Activated CD8-positive, alpha-beta memory T cell treated with anti-CD3 and anti-CD28 coated beads, Interleukin-2, amount 50 U/mL, for 1 hour (primary cell): ENCODE results near the gene CILP2.
A peak's percentile ranks its signal among the peaks of the same experiment; 100 is the strongest.

Source experiments
- DNase-seq: peaks from one replicate; pipeline ENCODE4 v3.0.0-alpha.2; 2020; ENCODE audit errors: extremely low read depth

Gene CILP2

DNA sequence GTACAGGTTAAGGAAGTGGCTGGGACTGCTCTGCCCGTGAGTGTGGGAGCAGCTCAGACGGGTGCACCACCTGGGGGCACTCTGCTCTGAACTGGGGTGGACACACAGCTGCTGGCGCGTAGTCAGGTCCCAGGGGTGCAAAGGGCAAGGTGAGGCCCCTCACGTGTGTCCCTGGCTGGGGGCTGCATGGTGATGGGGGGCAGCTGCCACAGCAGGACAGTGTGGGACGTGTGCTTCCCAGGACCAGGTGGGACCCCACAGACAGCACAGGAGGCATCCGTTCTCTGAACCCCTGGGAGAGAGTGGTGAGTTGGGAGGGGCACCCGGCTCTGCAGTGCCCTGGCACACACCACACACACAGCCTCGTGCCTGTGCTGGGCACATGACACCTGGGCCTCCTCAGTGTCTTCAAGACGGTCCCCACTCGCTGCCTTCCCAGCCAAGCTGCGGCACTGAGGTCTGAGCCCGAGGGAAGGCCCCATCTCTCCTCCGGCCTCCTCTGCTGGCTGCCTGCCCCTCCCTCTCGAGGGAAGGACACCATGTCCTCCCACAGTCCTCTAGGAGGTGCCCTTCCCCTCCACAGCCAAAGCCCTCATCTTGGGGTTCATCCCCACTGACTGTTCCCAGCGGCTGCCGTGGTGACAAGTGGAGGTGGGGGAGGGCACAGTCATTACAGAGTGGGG lies 24.7 kb downstream of the CILP2 start:
- no peak for DNase-seq

GRCh38 chr19:19563348-19563848 lies 25.3 kb downstream of the CILP2 start:
- DNase-seq: no peak

GRCh38 chr19:19566306-19566705 lies 28.2 kb downstream of the CILP2 start:
- DNase-seq: no peak

- DNase-seq: no peak
Measured at GRCh38 chr19:19567391-19567790, 29.3 kb downstream of the CILP2 start.

- DNase-seq: no peak
Measured at GRCh38 chr19:19568802-19569756, 31.0 kb downstream of the CILP2 start.

- no peak for DNase-seq
Measured at GRCh38 chr19:19570571-19570970, 32.5 kb downstream of the CILP2 start.

GRCh38 chr19:19571071-19571786 lies 33.2 kb downstream of the CILP2 start:
- DNase-seq: no peak

GRCh38 chr19:19575411-19575810 lies 37.3 kb downstream of the CILP2 start:
- DNase-seq: no peak

DNA sequence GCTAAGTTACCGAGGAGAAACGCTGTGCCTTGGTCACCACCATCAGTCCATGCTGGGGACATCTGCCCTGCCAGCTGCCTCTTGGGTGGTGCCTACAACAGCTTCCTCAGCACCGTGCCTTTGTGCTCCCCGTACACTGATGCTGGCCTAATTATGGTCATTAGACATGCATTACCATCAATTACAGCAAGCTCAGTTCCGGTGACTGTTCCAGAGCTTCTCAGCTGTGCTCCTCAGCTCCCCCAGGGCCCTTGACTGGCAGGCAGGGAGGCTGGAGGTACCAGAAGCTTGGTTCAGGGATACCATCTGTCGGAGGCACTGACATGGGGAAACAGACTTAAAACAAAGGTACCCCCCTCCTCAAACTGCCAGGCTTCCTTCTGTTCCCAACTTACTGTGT lies 40.2 kb downstream of the CILP2 start:
- DNase-seq: no peak

DNA sequence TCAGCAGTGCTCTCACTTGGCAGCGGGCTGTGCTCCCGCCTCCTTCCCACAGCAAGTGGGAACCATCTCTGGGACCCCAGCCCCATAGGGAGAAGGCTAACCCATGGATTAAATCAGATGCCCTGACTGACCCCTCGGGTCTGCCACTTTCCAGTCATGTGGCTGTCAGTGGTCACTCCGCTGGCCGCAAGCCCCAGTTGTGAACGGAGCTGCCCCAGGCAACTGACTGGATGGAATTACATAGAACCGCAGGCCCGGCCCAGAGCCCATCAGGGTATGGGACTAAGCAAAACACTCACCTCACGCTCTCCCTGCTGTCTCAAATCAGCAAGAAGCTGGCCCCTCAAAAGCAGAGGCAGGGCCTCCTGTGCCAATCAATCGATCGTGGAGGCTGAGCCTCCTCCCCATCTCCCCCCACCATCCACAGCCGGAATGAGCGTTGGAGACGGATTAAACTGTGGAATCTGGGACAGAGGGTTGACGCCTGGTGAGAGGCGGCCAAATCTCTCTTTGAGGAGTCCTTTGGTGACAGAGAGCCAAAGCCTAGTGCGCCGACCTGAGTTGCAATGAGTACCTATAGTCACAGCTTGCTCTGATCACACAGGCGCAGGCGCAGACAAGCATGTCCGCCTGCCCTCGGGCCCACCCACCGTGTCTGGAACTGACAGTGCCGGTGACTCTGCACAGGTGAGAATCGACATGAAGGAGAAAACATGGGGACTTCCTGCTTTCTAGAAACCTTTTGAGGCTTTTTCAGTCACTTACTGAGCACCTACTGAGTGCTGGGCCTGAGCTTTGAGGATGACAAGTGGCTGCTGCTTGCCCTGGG lies 41.7 kb downstream of the CILP2 start:
- DNase-seq: no peak

- no peak for DNase-seq
Measured at GRCh38 chr19:19580418-19580817, 42.4 kb downstream of the CILP2 start.

GRCh38 chr19:19581391-19581790 lies 43.3 kb downstream of the CILP2 start:
- DNase-seq: no peak

- DNase-seq: no peak
Measured at GRCh38 chr19:19582471-19582870, 44.4 kb downstream of the CILP2 start.

GRCh38 chr19:19584356-19584755 lies 46.3 kb downstream of the CILP2 start:
- DNase-seq: no peak

DNA sequence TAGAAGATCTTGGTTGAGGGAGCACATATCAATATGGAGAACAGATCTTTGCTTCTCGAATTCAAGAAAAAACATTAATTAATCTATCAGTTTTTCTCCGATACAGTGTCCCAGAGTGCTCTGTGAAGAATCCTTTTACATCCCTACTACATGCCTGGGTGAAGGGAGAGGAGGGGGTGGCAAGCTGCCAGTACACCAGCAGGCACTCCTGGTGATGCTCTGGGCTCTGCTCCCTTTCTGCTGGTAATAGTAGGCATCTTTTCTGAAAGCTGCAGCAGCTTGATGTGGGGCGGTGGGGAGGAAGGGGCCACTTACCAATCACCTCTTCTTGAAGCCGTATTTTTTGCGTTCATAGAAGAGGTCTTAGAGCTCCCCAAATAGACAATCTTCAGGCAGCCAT lies 49.7 kb downstream of the CILP2 start:
- no peak for DNase-seq

GRCh38 chr19:19588546-19588945 lies 50.5 kb downstream of the CILP2 start:
- DNase-seq: no peak

- peak; percentile 39 for DNase-seq
Measured at GRCh38 chr19:19591133-19591825, 53.2 kb downstream of the CILP2 start.

- DNase-seq: no peak
Measured at GRCh38 chr19:19592690-19593089, 54.6 kb downstream of the CILP2 start.

- DNase-seq: no peak
Measured at GRCh38 chr19:19594381-19594780, 56.3 kb downstream of the CILP2 start.

- no peak for DNase-seq
Measured at GRCh38 chr19:19595171-19595701, 57.2 kb downstream of the CILP2 start.
